Measurements from ENCODE around the gene TRMU. TPM values are rescaled to one million over a fixed set of nuclear protein-coding genes. Genes with fewer than 3 reads are reported as not detected.

The TRMU gene
- total RNA-seq, 1 experiment from 2014 or later = 48.8 TPM

GRCh38 chr22:46392137-46392844 is 56.8 kb downstream of the TRMU start:
- H3K36me3 ChIP-seq (ENCODE audit: control insufficient read depth, insufficient read depth, low read length) = no peaks in the 10 kb centered on the region
- BruUV-seq (replicated peaks) = no TSS peak
- no peaks in the 10 kb centered on the region for H3K4me1 ChIP-seq (ENCODE audit: control insufficient read depth, insufficient read depth, low read length)
- intact Hi-C loops (cut with micrococcal nuclease; ENCODE audit: unreplicated experiment) (no loop called here), in situ Hi-C loops (cut with HindIII; ENCODE audit: low pct_unique_long_range_greater_than_20kb, low sequenced_read_pairs) (no loop called here)
- ATAC-seq (no peak), DNase-seq (ENCODE audit: low read depth, low spot score) (no peak)
- CTCF ChIA-PET = no interaction called here
- no peaks in the 10 kb centered on the region for H3K9me3 ChIP-seq (ENCODE audit: control insufficient read depth, insufficient read depth, low read depth, low read length)
- no peaks in the 10 kb centered on the region for H3K27me3 ChIP-seq (ENCODE audit: control insufficient read depth, insufficient read depth, low read length)
- H3K4me3 ChIP-seq (ENCODE audit: low read depth in 2 of 2, low read length in 2 of 2) = no peak overlapping the region
- TF ChIP-seq TCF7L2 (IDR thresholded peaks at IDR 0.05; ENCODE audit: low read depth, low read length) (no peak), CTCF (IDR thresholded peaks at IDR 0.05) (no peak), REST (IDR thresholded peaks at IDR 0.05; ENCODE audit: insufficient read depth in 1 of 2, low read depth in 2 of 2, low read length in 1 of 2) (no peak), POLR2AphosphoS5 (IDR thresholded peaks at IDR 0.05; ENCODE audit: low read depth, low read length) (no peak), SIN3A (IDR thresholded peaks at IDR 0.05; ENCODE audit: borderline replicate concordance, insufficient read depth, low read depth, low read length) (no peak)
- no peak overlapping the region for H3K27ac ChIP-seq (ENCODE audit: low read length)
- POLR2A ChIA-PET = interaction anchor here (0.5 kb wide), 1 partner anchor 11 kb away, joined by 3 read pairs; no protein-coding TSS in a partner anchor

GRCh38 chr22:46393873-46394272 is 58.4 kb downstream of the TRMU start:
- no peaks in the 10 kb centered on the region for H3K27me3 ChIP-seq (ENCODE audit: control insufficient read depth, insufficient read depth, low read length)
- no peak for ATAC-seq
- intact Hi-C loops (cut with micrococcal nuclease; ENCODE audit: unreplicated experiment) (no loop called here), in situ Hi-C loops (cut with HindIII; ENCODE audit: low pct_unique_long_range_greater_than_20kb, low sequenced_read_pairs) (no loop called here)
- H3K27ac ChIP-seq (ENCODE audit: low read length) = no peak overlapping the region
- H3K9me3 ChIP-seq (ENCODE audit: control insufficient read depth, insufficient read depth, low read depth, low read length) = no peaks in the 10 kb centered on the region
- H3K4me3 ChIP-seq (ENCODE audit: low read depth in 2 of 2, low read length in 2 of 2) = no peak overlapping the region
- no peak for DNase-seq (ENCODE audit: low read depth, low spot score)
- ChIA-PET CTCF (no interaction called here), POLR2A (no interaction called here)
- no TSS peak for BruUV-seq (replicated peaks)
- no peaks in the 10 kb centered on the region for H3K36me3 ChIP-seq (ENCODE audit: control insufficient read depth, insufficient read depth, low read length)
- no peaks in the 10 kb centered on the region for H3K4me1 ChIP-seq (ENCODE audit: control insufficient read depth, insufficient read depth, low read length)
- no peak for TF ChIP-seq REST (IDR thresholded peaks at IDR 0.05; ENCODE audit: insufficient read depth in 1 of 2, low read depth in 2 of 2, low read length in 1 of 2)
- TF ChIP-seq POLR2AphosphoS5 (IDR thresholded peaks at IDR 0.05; ENCODE audit: low read depth, low read length) = no peak
- TF ChIP-seq TCF7L2 (IDR thresholded peaks at IDR 0.05; ENCODE audit: low read depth, low read length) = no peak
- no peak for TF ChIP-seq SIN3A (IDR thresholded peaks at IDR 0.05; ENCODE audit: borderline replicate concordance, insufficient read depth, low read depth, low read length)
- no peak for TF ChIP-seq CTCF (IDR thresholded peaks at IDR 0.05)
